GM21619 (cell line): ENCODE data around the gene OR51A2.
"Not testable (repeated sequence)": the region's sequence is repeated elsewhere in the genome, so short reads cannot be mapped to it uniquely, and the experiment has no call there.

Experiments used
- ATAC-seq: cut with Tn5 transposase; IDR thresholded peaks from one replicate; pipeline ENCODE4 v1.9.1; 2021; ENCODE audit not compliant: unreplicated experiment

OR51A2 gene

GRCh38 chr11:4955613-4956012 lies at the start of gene OR51A2:
Gene OR51A2, minus strand, starts transcription at chr11:4955713. Its CDS starts 0 bp downstream, at chr11:4955713.
- ATAC-seq, result not testable (repeated sequence)

- no peak for ATAC-seq
Observed at GRCh38 chr11:5004424-5005274, 49.1 kb upstream of the OR51A2 start.

DNA sequence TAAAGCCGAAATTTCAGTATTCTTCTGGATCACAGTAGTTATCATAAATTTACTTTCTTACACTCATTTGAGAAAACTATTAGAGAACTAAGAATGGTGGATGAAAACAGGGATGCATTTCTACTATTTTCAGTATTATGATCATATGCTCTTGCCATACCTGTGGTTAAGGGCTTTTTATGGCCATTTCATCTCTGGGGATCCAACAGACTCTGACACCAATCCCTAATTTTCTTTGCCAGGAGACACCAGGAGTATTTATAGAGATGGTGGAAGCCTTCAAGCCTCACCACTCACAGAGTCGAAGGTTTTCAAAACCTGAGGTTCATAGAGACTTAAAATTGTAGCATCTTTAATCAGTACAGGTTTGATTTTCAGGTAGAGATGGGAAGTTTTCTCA lies 39.0 kb upstream of the OR51A2 start, which contains the start of gene OR51L1:
Gene OR51L1 (plus strand): TSS at position 301 of the 400 bp plus-strand sequence. CDS start 4,132 bp downstream, outside the sequence.
- no peak for ATAC-seq

- ATAC-seq, result no peak
Observed at GRCh38 chr11:4991060-4991459, 35.5 kb upstream of the OR51A2 start.

DNA sequence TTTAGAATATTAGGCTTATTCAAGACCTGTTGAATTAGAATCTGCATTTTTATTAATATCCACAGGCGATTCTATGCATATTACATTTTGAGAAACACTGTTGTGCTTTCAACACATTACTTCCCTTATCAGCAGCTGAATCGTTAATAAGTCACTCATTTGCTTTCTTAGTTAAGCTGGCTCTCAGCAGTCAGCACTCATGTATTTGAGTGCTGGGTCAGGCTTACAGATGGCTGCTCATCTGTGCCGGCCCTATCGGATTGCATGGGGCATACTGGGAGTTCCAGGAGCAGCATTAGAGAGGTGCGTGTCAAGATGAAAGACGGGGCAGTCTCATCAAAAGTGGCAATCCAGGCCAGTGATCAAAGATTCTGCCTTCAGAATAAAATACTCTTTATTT lies 28.3 kb upstream of the OR51A2 start:
- ATAC-seq, result no peak

GRCh38 chr11:4982678-4983077 lies 27.2 kb upstream of the OR51A2 start:
- ATAC-seq, result no peak

DNA sequence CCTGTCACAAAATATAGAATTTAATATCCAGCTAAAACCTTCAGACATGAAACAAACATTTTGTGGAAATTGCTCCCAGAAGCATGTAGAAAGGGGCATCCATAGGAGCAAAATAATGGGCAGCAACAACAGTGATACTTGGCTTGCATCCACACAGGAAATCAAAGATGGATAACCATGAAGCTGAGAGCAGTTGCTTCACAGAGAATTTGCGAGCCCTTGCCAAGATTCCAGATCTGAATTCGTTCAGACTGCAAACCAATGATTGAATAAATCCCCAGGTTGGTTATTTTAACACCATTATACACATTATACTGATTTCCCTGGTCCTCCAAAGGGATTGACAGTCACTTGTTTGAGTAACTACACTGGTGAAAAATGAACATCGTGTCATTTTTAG lies 23.5 kb upstream of the OR51A2 start:
- no peak for ATAC-seq

DNA sequence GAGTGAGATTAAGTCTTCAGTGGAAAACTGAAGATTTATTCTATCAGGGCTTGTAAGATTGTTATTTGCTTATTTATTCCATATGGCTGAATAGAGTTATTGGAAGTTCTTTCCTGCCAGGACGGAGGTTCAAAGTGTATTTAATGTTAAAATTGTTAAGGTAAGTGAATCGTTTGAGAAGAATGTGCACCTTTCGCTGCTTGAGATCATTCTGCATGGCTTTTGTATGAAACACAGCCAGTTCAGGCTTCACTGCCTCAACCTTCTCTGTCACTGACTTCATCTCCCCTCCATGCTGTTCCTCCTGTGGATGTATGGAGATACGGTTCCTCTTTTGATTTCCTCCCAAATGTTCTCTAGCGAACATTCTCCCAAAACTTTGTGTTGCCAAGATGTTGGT lies 19.9 kb upstream of the OR51A2 start:
- ATAC-seq, result no peak

GRCh38 chr11:4962816-4963215 lies 7.3 kb upstream of the OR51A2 start:
- no peak for ATAC-seq

DNA sequence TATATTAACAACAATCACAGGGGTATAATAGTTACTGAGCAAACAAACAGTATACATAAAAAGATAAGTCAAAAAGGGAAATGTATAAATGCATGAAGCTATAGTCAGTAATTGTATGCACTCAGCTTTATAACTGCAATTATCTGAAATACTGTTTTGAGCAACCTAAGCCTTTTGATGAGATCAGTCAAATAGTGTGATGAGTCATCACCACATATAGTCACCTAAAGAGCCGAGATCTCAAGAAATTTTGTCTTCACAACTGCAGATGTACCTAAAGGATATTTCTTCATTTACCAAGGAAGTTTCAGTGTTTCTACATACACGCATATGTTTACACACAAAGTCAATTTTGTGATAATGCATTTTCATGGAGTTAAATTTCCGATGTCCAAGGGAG lies 5.4 kb upstream of the OR51A2 start:
- ATAC-seq, result no peak

DNA sequence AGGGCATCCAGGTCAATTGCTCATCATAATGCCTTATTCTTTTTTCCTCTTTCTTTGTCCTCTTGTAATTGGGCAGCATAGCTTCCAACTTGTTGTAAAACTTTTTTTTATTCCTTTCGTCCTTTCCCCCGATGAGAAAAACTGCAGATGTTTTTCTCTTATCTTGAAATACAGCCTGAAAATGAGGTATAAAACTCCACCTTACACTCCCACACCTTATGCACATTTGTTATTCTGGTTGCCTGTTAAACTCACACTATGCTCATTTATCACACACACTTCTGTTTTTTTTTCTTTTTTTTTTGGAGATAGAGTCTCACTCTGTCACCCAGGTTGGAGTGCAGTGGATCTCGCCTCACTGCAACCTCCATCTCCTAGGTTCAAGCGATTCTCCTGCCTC lies 1.9 kb upstream of the OR51A2 start:
- no peak for ATAC-seq

DNA sequence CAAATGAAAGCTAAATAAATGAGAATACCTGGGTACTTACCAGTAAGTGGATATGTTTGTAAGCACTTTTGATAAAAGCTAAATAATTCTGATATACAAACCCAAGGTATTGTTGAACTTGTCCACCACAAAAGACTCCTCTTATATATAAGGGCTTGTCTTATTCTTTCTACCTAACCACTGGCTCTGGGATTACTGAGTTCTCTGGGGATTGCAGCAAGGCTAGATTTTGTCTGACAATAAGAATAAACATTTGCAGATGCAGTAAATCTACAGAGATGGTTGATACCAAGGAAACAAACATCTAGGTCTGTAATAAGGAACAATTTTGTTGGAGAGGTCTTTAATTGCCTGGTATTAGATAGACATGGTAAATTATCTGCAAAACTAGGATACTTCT lies 8.0 kb downstream of the OR51A2 start, which contains the start of gene OR51A4:
Gene OR51A4 (minus strand): TSS at position 101 of the 400 bp plus-strand sequence. CDS start 505 bp downstream, outside the sequence.
- no peak for ATAC-seq

DNA sequence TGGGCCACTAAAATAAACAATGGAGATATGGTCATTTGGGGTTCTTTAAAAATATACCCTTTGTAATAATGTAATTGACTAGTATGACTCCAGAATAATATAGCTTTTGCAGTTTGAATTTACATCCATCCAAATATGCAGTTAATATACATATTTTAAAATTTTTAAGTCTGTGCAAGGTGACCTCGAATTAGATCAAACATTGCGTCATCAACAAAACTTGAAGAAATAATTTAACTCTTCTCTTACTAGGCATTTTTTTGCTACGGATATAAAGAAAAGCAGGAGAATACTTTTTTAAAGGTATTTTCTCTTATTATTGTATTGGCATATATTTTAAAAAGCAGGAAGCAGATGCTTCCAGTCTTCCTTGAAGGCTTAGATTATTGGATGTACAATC lies 18.8 kb downstream of the OR51A2 start:
- ATAC-seq, result no peak

DNA sequence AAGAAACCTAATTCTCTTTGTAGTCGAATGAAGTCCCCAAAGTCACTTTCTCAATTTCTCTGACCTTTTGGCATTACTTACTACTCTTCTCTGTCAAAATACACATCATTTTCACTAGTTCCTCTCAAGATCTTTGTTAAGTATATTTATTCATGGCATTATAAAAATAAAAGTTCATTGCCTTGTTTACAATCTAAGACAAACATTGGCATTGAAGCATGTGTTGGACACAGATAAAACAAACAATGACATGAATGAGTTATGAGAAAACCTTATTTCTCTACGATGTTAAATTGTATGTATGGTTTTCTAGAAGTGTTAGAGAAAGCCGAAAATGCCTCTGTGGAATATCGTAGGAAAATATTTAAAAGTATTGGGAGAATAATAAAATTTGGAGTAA lies 22.8 kb downstream of the OR51A2 start:
- ATAC-seq, result no peak

DNA sequence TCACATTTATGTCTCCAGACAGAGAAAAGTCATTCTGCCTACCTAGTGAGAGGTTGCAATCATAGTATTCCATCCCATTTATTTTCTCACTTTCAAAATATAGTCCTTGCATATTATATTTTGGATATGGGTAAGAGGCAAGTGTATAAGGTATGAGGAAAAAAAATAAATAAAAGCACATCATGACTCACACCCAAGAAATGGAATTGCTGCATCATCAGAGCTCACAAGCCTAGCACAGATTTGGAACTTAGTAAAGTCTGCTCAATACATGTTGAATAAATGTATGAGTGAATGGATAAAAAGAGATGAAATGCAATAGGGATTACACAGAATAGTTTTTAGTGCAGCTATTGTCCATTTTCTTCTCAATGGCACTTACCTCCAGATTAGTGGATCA lies 28.9 kb downstream of the OR51A2 start:
- ATAC-seq, result no peak

DNA sequence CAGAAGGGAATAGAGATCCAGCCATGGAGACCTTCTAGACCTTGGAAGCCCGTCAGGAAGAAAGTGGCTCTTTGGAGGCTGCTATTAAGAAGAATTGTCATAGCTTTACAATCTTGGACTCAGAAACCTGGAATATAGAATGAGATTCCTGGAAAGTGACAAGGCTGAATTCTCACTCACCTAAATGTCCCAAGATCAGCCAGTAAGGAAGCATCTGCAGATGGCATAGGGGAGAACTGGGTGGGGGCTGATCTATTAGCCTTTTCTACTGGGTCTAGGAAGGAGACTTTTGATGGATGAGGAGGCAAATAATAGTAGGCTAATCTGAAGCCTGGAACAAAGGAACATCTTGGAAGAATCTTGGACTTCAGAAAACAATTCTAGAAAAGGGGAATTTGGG lies 31.3 kb downstream of the OR51A2 start, which contains the start of gene OR51G1:
Gene OR51G1 (minus strand): TSS at position 101 of the 400 bp plus-strand sequence. CDS start 0 bp downstream, at position 101.
- ATAC-seq, result no peak

DNA sequence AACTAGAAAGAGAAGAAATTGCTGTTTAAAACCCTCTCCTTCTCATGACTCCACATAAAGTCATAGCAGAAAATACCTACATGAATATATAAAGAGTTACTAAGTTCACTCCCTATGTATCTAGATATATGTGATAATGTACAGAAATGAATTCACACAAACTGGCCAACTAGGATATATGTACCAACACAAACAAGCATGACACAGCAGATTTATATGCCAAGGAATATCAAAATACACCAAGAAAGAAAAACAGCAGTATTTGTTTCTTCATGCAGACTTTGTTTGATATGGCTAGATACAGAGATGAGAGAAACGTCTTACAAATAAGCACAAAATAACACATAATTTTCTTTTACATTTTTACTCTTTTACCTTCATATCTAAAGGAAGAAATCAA lies 33.2 kb downstream of the OR51A2 start:
- ATAC-seq, result no peak

- ATAC-seq, result no peak
Observed at GRCh38 chr11:4921796-4922195, 33.7 kb downstream of the OR51A2 start.

DNA sequence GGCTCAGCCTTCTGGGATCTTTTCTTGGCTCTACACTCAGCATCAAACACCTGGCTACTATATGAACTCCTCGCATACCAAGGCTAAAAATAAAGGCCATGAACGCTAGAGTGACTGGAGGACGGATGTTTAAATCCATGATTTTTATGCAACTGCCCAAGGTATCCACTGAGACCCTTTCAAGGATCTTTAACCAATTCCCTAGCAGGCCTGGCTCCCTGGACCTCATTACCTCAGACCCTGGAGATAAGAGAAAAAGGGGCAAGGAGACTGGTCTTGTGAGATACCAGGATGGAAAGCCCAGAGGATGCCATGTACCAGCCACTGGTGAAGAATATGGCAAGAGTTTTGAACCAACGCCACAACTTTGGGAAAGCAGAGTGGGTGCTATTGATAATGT lies 36.3 kb downstream of the OR51A2 start, which contains the start of gene OR51G2:
Gene OR51G2 (minus strand): TSS at position 101 of the 400 bp plus-strand sequence. CDS start 3,687 bp downstream, outside the sequence.
- ATAC-seq, result no peak

- ATAC-seq, result no peak
Observed at GRCh38 chr11:4916581-4916980, 38.9 kb downstream of the OR51A2 start.
